ENCODE measurements around the gene C11orf68.
A peak's percentile ranks its signal among the peaks of the same experiment; 100 is the strongest.

Gene C11orf68

DNA sequence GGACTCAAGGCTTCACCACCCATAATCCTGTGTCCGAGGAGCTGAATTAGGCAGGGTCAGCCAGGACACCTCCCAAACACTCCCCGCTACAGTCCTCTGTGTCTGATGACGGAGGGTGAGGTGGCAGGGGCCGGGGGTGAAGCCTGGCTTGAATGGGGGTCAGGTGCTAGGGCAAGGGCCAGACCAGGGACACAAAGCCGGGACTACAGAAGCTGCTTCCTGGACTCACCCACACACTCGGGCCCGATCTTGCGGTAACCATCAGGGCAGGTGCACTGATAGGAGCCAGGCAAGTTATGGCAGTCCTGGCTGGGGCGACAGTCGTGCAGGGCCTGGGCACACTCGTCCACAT, 48.6 kb downstream of the C11orf68 start:
- no peak for DNase-seq

DNA sequence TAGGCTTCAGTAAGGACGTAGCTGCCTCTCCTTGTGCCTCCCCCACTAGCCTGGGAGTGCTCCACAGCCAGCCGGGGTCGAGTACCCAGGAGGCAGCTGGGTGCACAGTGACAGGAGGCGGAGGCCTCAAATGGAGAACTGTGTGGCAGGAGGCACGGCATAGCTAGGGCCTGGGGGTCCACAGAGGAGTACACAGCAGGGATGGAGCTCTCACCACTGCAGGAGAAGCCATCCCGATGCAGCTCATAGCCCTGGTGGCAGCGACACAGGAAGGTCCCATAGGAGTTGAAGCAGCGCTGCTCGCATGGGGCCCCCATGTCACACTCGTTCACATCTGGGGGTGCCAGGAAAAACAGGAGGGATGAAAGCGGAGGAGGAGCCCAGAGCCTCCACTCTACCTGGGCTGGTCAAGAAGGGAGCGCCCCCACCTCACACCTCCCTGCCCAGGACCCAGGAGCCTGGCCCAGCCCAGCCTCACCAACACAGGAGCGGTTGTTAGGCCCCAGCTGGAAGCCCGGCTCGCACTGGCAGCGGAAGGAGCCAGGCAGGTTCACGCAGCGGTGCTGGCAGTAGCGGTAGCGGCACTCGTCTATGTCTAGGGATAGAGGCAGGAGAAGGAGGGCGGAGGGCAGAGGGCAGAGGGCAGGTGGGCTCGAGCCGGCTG, 49.1 kb downstream of the C11orf68 start:
- DNase-seq = no peak

DNA sequence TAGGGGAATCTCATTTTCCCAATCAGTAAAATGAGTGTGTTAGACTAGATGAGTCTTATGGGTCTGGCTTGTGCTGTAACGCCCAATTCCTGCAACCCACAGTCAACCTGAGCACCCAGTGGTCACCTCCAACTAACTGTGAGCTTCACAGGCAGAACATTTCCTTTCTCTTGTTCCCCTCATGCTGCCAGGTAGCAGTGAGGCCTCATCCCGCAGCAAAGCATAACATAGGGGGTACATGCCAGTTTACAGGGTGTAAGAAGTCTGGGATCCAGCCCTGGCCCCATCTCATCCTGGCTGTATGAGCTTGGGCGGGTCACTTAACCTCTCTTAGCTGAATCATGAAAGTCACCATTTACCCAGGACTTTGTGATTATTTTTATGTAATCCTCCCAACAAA, 50.0 kb downstream of the C11orf68 start:
- DNase-seq = no peak

DNA sequence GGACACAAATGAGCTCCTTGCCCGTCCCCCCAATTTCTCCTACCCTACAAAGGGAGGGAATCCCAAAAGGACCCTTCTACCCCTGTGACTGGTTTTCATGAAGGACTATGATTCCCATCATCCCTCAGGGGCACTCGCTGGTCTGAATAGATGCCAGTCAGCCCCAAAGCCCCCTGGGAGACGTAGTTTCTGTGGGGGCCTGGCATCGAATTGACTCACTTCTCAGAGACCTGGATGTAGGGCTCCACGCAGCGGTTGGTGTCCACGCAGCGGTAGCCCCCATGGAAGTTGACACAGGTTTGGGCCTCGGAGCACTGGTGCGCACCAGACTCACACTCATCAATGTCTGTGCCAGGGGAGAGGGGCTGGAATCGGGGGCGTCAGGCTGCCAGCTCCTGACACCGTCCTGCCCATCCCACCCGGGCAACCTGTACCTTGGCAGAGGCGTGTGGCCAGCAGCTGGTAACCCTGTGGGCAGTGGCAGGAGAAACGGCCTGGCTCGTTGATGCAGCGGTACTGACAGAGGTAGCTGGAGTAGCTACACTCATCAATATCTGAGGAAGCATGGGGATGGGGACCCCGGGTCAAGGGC, 50.7 kb downstream of the C11orf68 start:
- DNase-seq = no peak

DNA sequence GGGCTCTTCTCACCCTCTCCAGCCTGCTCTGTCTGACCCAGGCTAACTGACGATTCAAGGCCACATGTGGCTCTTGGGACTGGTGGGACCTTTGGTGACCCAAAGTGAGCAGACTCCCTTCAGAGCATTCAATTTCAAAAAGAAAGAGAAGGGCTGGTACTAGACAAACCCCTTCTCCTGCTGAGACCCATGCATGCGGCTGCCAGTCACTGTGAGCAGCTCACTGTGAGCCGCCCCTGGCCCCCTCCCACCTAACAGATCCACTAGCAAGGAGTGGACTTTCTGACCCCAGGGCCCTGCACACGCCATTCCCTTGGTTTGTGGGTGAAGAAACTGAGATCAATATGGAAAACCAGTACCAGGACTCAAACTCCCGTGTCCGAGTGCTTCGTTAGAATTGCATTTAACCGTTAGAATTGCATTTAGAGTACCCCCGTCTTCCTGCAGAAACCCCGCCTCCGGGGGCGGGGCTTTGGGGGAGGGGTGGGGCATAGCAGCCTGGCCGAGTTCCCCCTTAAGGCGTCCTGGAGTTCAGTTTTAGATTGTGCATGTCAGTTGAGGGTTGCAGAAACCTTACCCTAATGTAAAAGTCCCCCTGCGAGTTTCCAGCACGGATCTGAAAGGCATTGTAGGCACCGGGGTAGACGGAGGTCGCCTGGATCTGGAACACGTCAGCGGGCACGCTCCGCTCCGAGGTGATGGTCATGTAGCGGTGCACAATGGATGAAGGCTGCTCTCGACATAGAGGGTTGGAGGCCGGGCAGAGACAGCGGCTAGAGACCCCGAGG, 51.4 kb downstream of the C11orf68 start:
- peak; percentile 62 for DNase-seq

All from islet precursor cell (in vitro differentiated cells).